Mucosa of descending colon (tissue), 3 donors: ENCODE measurements around the gene RUNX3. TPM values are rescaled to one million over a fixed set of nuclear protein-coding genes. Genes with fewer than 3 reads are reported as not detected.
A peak's percentile ranks its signal among the peaks of the same experiment; 100 is the strongest.

Experiments used
- ATAC-seq: fragments of 200-7000 bp; cut with Tn5 transposase; one replicate; pipeline ENCODE4 v1.9.1; 2020; ENCODE audit warnings: mild to moderate bottlenecking, moderate library complexity
- DNase-seq, 3 donors: peaks; one replicate each; pipeline ENCODE4 v3.0.0-alpha.2; 2020
- H3K36me3 ChIP-seq: fragments of 200-600 bp; one replicate; pipeline ENCODE4 v1.8.0; 2021; ENCODE audit warnings: low read depth, mild to moderate bottlenecking
- H3K4me1 ChIP-seq: fragments of 200-600 bp; one replicate; pipeline ENCODE4 v1.8.0; 2021; ENCODE audit warnings: low read depth, mild to moderate bottlenecking
- H3K4me3 ChIP-seq: fragments of 200-600 bp; one replicate; pipeline ENCODE4 v1.8.0; 2021; ENCODE audit warnings: mild to moderate bottlenecking
- H3K9me3 ChIP-seq: fragments of 200-600 bp; one replicate; pipeline ENCODE4 v1.8.0; 2021; ENCODE audit warnings: mild to moderate bottlenecking
- CTCF ChIP-seq: fragments of 200-600 bp; IDR thresholded peaks from one replicate; pipeline ENCODE4 v1.8.0; 2022; ENCODE audit warnings: antibody characterized with exemption, mild to moderate bottlenecking
- intact Hi-C, 2 donors: fragments of 100-400 bp; cut with DNase I in 1 of 2; cut with micrococcal nuclease in 1 of 2; formaldehyde crosslinking; loops; one replicate each; pipeline versions ENCODE4 v1.11.0 to v1.11.1; 2022; cut with DNase I, micrococcal nuclease
- total RNA-seq, 3 donors: library from RNA; stranded (reverse); fragmentation: NEBNext Ultra II Directional in 2 of 3; extraction: Animal tissue kit (Norgen Biotek cat#: 25700) in 2 of 3; gene quantifications; one replicate each; pipeline versions ENCODE4 v1.2.1 to v1.2.4, GENCODE V29; 2021 to 2023
- donor health status: DM: no; HTN: no; CAD: no; lungs with moderate emphysema.
- donor health status: DM: no; HTN: no; CAD: no.
- donor health status: DM: no; HTN: yes; CAD: no.

Gene RUNX3
- total RNA-seq, 3 donors from 2014 or later: 3.2 to 6.1 (median 5.0) TPM

- Histone ChIP-seq H3K4me3 (no peak overlapping the region), H3K9me3 (no peaks in the 10 kb centered on the region), H3K36me3 (no peaks in the 10 kb centered on the region), H3K4me1 (peaks cover 4% of the 10 kb centered on the region)
- ATAC-seq: no peak
- intact Hi-C loops: no loop called here
- DNase-seq: peak in 1 of 3 donors; percentile 10
- no peak for TF ChIP-seq CTCF
Observed at GRCh38 chr1:24899581-24900485, 30.2 kb downstream of the RUNX3 start.

GRCh38 chr1:24898909-24899439 is 31.1 kb downstream of the RUNX3 start:
- Histone ChIP-seq H3K9me3 (no peaks in the 10 kb centered on the region), H3K4me3 (no peak overlapping the region), H3K36me3 (no peaks in the 10 kb centered on the region), H3K4me1 (peaks cover 4% of the 10 kb centered on the region)
- DNase-seq (peak in 2 of 3 donors; percentile 11 to 19), ATAC-seq (no peak)
- TF ChIP-seq CTCF: no peak
- intact Hi-C loops: no loop called here

- Histone ChIP-seq H3K9me3 (no peaks in the 10 kb centered on the region), H3K36me3 (no peaks in the 10 kb centered on the region), H3K4me3 (no peak overlapping the region), H3K4me1 (peaks cover 8% of the 10 kb centered on the region)
- intact Hi-C loops: no loop called here
- TF ChIP-seq CTCF: peak; percentile 72
- DNase-seq (peak; percentile 67 to 82 (median 79)), ATAC-seq (peak; percentile 81)
Observed at GRCh38 chr1:24898152-24898908, 31.7 kb downstream of the RUNX3 start.

- peaks cover 2% of the 10 kb centered on the region for H3K9me3 ChIP-seq
- peaks cover 8% of the 10 kb centered on the region for H3K4me1 ChIP-seq
- ATAC-seq (peak; percentile 76), DNase-seq (peak in 2 of 3 donors; percentile 24 to 70)
- intact Hi-C loops: no loop called here
- TF ChIP-seq CTCF: no peak
- no peaks in the 10 kb centered on the region for H3K36me3 ChIP-seq
- no peak overlapping the region for H3K4me3 ChIP-seq
Observed at GRCh38 chr1:24897263-24898151, 32.6 kb downstream of the RUNX3 start.
